ENCODE measurements around the gene PI3.

The PI3 gene

DNA sequence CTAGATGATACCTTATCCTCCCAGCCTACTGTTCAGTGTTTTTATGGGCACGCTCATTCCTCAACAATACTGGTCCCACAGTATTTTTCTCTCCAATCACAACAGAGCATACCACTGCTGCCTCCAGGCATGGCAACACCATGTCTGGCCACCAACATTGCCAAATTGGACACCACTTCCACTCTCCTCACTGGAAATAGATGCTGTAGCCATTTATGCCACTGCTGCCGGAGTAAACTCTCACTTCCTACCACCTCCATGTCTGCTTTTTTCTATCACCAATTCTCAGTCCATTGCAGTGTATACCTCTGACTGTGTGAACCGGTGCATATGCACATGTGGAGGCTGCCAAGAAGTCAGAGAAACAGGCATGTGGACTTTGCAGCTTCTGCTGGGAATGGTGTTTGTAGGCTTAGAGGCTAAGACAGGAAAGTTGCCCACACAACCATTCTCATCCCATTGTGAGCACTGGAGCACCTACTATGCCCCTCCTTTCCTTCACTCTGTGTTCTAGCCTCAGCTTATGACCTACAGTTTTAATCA lies 14.4 kb downstream of the PI3 start:
- no peak for DNase-seq

DNA sequence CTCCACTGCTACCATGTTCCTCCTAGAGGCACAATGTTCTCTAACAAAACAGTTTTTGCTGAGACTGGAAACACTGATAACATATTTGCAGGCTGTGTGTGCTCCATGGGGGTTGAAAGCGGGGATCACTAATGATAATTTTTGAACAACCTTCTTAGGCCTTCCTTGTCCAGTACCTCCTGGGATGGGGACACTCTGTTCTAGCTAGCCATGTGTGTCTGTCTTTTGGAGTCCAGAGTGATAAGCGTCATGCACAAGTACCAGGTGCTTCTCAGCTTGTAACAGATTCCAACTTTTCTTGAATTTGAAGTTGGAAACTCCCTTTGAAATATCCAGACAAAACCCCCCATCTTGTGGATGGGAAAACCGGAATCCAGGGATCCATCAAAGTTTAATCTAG lies 15.2 kb downstream of the PI3 start:
- DNase-seq, result no peak

DNA sequence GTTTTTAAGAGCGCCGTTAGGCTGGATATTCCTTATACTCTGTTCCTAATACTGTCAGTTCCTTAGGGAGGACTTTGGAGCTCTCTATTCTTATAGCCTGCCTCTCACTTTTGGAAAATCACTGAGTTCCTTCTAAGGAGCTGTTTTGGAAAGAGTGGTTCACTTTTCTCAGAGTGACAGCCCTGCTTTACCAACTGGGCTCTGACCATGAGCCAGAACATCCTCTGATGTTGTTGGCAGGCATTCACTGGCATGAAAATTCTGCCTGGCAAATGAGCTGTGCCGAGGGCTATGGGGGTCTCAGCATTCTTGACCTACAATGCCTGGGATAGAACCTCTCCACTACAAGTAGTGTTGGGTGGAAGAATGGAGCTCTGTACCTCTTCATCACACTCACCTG lies 17.2 kb downstream of the PI3 start:
- DNase-seq, result no peak

DNA sequence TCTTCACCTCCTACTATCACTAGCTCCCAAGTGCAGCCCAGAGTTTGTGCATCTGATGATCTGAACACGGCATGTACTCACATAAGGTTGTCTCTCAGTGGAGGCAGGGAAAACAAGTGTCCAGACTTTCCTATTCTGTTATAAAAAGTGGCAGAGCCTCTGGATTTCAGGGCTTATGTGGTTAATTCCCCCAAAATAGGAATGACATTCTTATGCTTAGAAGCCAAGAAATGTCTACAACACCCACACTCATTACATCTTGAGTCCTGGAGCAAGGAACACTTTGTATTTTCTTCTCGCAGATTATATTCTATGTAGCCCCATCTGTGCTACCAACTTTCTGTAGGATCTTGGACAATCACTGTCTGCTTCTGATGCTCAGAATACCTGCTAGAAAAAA lies 18.6 kb downstream of the PI3 start:
- DNase-seq, result no peak

DNA sequence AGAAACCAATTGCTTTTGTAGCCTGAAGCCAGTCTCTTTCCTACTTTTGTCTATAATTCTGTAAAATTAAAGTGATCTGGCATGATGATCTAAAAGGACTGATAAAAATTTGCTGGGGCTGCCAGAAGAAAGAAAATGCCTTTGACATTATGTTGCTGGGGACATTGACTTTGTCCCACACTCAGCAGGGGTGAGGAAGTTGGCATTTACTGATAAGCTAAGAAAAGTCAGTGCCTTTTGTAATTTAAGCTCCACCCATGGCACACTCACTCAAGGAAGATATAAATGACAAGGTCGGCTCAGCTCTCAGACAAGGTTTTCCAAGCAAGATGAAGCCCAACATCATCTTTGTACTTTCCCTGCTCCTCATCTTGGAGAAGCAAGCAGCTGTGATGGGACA lies 32.0 kb downstream of the PI3 start, which contains the start of gene SEMG1:
Gene SEMG1, plus strand, starts transcription at position 309 of the 400 bp plus-strand sequence. Its CDS starts 21 bp downstream, at position 330.
- DNase-seq, result no peak

DNA sequence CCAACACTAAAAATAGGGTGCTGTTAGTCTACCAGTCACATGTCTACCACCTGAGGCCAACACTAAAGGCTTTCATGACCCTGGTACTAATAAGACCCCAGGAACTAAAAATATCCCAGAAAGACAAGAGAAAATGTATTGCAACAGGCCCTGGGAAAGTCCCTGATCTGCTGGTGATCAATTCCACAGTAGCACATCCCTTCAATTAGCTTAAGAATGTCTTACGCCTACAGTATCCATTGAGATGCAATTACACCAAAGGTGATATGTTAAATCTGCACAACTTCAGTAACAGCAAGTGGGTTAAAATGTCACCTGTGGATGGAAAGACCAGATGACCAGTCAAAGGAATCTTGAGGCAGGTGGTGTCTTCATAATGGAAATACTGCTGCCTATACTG lies 35.2 kb downstream of the PI3 start:
- DNase-seq, result no peak

DNA sequence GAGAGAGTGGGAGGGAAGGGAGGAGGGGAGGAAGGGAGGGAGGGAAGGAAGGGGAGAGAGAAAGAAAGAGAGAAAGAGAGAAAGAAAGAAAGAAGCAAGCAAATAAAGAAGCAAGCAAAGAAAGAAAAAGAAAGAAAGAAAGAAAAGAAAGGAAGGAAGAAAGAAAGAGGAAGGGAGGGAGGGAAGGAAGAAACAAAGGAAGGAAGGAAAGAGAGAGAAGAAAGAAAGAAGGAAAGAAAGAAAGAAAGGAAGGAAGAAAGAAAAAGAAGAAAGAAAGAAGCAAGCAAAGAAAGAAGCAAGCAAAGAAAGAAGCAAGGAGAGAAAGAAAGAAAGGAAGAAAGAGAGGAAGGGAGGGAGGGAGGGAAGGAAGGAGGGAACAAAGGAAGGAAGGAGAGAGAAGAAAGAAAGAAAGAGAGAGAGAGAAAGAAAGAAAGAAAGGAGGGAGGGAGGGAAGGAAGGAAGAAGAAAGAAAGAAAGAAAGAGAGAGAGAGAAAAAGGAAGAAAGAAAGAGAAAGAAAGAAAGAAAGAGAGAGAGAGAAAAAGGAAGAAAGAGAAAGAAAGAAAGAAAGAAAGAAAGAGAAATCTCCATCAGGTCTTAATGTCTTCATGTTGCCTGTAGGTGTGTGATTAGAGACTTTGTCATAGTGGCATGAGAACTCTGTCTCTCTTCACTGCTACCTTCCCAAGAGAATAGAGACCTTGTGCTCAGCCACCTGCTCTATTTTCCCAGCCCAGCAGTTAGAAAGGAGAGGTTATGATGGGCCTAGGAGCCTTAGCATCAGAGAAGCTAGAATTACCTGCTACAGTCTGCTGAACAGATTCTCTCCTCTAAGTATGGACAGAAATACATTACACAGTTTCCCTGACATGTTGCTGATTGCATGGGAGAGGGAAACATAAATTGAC lies 37.1 kb downstream of the PI3 start:
- DNase-seq, result no peak

DNA sequence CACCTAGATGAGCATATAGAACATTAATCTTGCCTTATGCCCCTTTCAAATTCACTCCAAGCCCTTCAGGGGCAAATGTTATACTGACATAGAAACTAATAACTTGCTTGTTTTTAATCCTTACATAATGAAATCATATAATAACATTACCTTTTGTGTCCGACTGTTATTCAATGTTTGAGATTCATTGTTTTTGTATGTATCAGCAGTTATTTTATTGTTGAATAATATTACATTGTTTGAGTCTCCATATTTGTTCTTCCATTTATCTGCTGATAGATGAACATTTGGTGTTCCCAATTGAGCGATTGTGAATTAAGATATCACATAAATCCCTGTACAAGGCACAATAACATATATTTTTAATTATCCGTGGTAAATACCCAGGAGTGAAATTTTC lies 38.1 kb downstream of the PI3 start:
- no peak for DNase-seq

DNA sequence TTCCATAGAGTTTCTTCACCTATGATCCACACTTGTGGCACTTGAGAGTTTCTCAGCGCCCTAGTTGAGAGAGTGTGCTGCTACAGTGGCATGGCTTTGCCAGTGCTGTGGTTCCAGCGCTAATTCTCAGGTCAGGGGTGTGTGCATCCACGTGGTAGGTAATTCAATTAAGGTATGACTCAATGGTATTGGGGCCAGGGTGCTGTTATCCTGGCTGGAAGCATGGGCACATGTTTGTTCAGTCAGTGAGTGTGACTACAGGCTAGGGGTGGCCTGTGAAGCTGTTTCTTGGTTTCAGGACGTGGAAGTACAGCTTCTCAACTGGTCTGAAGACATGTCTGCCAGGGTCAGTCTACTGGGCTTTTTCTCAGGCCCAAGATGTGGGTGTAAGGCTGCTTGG lies 43.4 kb downstream of the PI3 start:
- no peak for DNase-seq

DNA sequence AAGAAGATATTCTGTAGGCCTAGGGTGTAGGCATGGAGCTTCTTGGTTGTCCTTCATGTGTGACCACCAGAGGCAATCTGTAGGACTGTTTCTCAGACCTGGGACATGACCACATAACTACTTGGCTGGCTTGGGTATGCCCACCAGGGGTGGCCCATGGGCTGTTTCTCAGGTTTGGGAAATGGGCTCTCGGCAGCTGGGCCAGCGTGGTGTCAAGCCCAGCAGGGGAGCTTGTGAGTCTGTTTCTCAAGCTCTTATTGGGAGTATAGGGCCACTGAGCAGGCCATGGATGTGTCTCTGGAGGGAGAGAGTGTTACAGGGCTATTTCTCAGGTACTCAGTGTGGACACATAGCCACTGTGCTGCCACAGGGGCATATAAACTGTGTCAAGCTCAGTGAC lies 43.9 kb downstream of the PI3 start:
- DNase-seq, result no peak

DNA sequence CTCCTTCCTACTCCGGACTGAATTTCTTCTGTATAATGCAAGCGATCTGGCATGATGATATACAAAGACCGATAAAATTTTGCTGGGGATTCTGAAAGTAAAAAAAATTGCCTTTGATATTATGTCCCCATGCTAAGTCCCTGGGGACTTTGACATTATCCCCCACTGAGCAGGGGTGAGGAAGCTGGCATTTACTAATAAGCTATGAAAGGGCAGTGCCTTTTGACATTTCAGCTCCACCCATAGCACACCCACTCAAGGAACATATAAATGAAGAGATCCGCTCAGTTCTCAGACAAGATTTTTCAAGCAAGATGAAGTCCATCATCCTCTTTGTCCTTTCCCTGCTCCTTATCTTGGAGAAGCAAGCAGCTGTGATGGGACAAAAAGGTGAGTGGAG lies 46.4 kb downstream of the PI3 start, which contains the start of gene SEMG2:
Gene SEMG2, plus strand, starts transcription at position 298 of the 400 bp plus-strand sequence. Its CDS starts 17 bp downstream, at position 315.
- DNase-seq, result no peak

DNA sequence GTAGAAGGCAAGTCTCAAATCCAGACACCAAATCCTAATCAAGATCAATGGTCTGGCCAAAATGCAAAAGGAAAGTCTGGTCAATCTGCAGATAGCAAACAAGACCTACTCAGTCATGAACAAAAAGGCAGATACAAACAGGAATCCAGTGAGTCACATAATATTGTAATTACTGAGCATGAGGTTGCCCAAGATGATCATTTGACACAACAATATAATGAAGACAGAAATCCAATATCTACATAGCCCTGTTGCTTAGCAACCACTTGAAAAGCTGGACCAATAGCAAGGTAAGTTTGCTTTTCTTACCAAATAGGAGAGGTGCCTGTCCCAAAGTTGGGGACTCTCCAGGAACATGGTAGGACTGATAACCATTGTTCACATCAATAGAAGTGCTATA lies 48.4 kb downstream of the PI3 start:
- DNase-seq, result no peak
